LNCaP clone FGC (cell line): ENCODE results near the gene HRCT1.
"Not testable (repeated sequence)": the region's sequence is repeated elsewhere in the genome, so short reads cannot be mapped to it uniquely, and the experiment has no call there.

Source experiments
- DNase-seq: peaks from one replicate; pipeline ENCODE4 v3.0.0-alpha.2; 2011; ENCODE audit warnings: low read depth
- H3K4me3 ChIP-seq: 2 replicates; pipeline ENCODE4 v1.5.1; 2011; ENCODE audit warnings: mild to moderate bottlenecking, low read depth, low read length, control low read depth
- TF ChIP-seq, protein P1 (sequence below): IDR thresholded peaks from 2 replicates; pipeline ENCODE4 v1.5.1; 2012; ENCODE audit warnings: mild to moderate bottlenecking; ENCODE audit not compliant: control insufficient read depth, insufficient read depth; ENCODE audit errors: extremely low read depth

The HRCT1 gene

DNA sequence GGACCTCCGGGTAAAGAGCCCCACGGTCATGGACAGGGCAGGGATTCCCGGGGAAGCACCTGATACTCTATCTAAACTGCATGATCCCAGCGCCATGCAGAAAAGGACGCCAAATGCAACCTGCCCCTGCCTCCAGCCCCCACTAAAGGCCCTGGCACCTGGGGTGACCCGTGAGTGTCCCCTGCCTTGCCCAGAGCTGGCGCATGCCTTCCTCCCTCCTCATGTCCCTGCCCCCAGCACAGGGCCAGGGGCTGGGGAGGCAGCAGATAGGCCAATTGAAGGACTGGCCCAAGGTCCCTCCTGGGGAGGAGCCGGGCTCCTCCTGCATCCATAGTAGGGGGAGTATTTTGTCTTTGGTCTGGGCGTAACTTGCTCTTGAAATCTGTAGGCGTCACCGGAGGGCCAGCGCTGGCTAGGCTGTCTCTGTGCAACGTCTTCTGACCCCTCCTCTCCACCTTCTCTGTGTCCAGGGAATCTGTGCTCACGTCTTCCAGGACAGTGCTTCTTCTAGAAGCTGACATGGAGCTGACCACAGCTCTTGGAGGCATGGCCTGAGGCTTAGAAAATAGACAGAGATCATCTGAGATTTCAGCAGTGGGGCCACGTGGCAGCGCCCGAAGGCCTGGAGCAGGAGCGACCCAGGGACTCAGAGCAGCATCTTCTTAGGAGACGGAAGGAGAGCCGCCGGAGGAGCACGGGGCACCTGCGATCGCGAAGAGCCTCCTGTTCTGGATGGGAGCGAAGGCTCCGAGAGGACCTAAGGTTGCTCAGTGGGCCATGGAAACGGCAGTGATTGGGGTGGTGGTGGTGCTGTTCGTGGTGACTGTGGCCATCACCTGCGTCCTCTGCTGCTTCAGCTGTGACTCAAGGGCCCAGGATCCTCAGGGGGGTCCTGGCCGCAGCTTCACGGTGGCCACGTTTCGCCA lies 3.9 kb downstream of the HRCT1 start:
- TF ChIP-seq, protein P1, sequence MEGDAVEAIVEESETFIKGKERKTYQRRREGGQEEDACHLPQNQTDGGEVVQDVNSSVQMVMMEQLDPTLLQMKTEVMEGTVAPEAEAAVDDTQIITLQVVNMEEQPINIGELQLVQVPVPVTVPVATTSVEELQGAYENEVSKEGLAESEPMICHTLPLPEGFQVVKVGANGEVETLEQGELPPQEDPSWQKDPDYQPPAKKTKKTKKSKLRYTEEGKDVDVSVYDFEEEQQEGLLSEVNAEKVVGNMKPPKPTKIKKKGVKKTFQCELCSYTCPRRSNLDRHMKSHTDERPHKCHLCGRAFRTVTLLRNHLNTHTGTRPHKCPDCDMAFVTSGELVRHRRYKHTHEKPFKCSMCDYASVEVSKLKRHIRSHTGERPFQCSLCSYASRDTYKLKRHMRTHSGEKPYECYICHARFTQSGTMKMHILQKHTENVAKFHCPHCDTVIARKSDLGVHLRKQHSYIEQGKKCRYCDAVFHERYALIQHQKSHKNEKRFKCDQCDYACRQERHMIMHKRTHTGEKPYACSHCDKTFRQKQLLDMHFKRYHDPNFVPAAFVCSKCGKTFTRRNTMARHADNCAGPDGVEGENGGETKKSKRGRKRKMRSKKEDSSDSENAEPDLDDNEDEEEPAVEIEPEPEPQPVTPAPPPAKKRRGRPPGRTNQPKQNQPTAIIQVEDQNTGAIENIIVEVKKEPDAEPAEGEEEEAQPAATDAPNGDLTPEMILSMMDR: no peak
- H3K4me3 ChIP-seq: no peak overlapping the region
- DNase-seq: no peak

DNA sequence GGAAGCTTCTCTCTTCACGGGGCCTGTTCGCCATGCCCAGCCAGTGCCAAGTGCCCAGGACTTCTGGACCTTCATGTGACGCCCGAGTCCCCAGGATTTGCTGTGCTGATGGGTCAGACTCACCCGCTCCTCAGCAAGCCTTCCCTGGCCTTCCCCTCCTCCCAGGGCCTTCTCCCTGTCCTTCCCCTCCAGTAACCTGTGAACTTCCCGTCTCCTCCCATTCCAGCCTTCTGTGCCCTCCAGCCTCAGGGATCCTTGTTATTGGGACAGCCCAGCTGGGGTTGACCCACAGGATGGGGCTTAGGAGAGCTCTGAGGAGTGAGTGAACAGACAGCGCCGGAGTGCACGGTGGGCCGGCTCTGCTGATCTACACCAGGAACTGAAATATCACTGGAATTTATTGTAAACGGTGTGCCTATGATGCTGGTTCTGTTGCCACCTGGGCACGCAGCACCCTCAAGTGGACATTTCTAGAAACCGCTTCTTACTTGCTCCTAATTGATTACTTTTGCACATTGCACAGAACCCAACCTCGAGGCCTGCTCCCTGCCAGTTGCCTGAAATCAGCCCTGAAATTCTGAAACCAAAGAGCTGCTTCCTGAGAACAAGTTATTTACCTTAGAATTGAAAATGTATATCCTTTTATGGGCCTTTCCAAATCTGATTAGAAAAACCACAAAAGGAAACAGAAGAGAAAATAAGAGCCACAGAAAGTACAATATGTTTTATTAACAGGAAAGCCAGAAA lies 4.8 kb downstream of the HRCT1 start:
- TF ChIP-seq, protein P1: peak; percentile 67
- DNase-seq: no peak
- no peak overlapping the region for H3K4me3 ChIP-seq

DNA sequence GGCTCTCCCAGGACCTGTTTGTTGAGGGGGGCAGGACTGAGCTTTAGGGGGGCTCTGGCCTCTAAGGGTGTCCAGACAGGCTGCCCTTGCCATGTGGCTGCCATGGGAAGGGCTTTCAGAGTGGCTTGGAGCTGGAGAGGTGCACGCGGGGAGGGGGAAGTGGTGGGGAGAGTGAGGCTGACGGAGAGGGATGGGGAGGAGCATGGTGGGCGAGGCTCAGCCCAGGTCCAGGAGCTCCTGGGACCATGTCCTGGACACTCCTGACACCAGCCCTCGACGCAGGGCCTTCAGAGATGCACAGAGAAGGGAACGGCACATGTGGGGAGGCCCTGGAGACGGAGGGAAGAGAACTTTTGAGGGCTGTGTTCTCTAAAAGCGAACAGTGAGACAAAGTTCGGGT lies 5.7 kb downstream of the HRCT1 start:
- TF ChIP-seq, protein P1: no peak
- DNase-seq: no peak
- H3K4me3 ChIP-seq: no peak overlapping the region

GRCh38 chr9:35912791-35913400 lies 6.9 kb downstream of the HRCT1 start:
- no peak for DNase-seq
- TF ChIP-seq, protein P1: no peak
- H3K4me3 ChIP-seq: no peak overlapping the region

DNA sequence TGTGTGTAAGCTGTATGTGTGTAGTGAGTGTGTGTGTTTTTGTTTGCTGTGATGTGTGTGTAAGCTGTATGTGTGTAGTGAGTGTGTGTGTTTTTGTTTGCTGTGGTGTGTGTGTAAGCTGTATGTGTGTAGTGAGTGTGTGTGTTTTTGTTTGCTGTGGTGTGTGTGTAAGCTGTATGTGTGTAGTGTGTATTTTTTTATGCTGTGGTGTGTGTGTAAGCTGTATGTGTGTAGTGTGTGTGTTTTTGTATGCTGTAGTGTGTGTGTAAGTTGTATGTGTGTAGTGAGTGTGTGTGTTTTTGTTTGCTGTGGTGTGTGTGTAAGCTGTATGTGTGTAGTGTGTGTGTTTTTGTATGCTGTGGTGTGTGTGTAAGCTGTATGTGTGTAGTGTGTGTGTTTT lies 7.4 kb downstream of the HRCT1 start:
- not testable (repeated sequence) for DNase-seq, H3K4me3 ChIP-seq

DNA sequence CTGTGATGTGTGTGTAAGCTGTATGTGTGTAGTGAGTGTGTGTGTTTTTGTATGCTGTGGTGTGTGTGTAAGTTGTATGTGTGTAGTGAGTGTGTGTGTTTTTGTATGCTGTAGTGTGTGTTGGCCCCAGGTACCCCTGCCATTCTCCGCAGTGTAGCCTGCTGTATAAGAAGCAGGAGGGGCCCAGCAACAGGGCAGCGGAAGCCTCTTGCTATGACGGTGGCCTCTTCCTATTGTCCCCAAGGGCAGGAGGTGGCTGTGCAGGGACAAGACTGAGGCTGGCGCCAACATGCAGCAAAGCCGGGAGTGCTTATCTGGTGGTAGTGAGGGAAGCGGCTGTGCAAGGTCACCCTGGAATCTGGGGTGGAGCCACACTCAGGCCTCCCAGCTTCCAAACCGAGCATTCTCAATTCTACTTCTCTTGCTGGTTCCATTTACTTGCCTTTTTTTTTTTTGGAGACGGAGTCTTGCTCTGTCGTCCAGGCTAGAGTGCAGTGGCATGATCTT lies 8.4 kb downstream of the HRCT1 start:
- TF ChIP-seq, protein P1: no peak
- no peak for DNase-seq
- H3K4me3 ChIP-seq: no peak overlapping the region
